Kidney epithelial cell (primary cell): ENCODE data around the gene ADAMTS15. TPM values are rescaled to one million over a fixed set of nuclear protein-coding genes. Genes with fewer than 3 reads are reported as not detected.

Source experiments
- DNase-seq: peaks from one replicate; pipeline ENCODE4 v3.0.0-alpha.2; 2010; ENCODE audit warnings: low read depth
- H3K27me3 ChIP-seq: 2 replicates; pipeline ENCODE4 v1.6.0; 2011; ENCODE audit warnings: low read length; ENCODE audit not compliant: control insufficient read depth, insufficient read depth
- H3K36me3 ChIP-seq: 2 replicates; pipeline ENCODE4 v1.5.1; 2011; ENCODE audit warnings: low read length; ENCODE audit not compliant: control insufficient read depth, insufficient read depth
- H3K4me3 ChIP-seq: 2 replicates; pipeline ENCODE4 v1.5.1; 2011; ENCODE audit warnings: low read depth, mild to moderate bottlenecking, control low read depth, low read length
- total RNA-seq: library from RNA; depleted of rRNA; stranded (reverse); fragments of >200 nt; gene quantifications from 2 replicates; pipeline ENCODE4 v1.2.3, GENCODE V29; 2015
- TF ChIP-seq, protein P1 (sequence below): IDR thresholded peaks from 2 replicates; pipeline ENCODE4 v1.5.1; 2011; ENCODE audit warnings: mild to moderate bottlenecking, moderate library complexity, low read length, control low read depth, inconsistent platforms; ENCODE audit not compliant: insufficient read depth, poor library complexity, severe bottlenecking

Gene ADAMTS15
- total RNA-seq, 1 donor from 2014 or later: 4.2 TPM

DNA sequence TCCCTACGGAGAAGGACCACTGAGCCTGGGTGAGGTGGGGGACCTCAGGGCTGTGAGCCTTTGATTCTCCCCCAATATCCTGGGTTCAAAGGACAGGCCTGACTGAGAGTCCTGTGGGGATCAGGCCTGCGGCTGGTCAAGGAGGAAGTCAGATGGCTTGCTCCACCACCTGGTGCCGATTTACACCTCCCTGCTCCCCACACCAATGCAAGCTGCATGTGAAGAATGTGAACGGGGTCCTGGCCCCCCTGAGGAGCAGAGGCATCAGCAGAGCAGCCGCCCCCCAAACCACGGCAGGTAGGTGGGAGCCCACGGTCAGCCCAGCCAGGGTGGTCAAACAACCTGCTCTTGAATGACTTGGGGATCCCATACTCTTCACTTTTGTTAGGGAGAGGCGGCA, 26.7 kb upstream of the ADAMTS15 start:
- Histone ChIP-seq H3K27me3 (peaks cover 60% of the 10 kb centered on the region), H3K36me3 (no peaks in the 10 kb centered on the region), H3K4me3 (no peak overlapping the region)
- TF ChIP-seq, protein P1, sequence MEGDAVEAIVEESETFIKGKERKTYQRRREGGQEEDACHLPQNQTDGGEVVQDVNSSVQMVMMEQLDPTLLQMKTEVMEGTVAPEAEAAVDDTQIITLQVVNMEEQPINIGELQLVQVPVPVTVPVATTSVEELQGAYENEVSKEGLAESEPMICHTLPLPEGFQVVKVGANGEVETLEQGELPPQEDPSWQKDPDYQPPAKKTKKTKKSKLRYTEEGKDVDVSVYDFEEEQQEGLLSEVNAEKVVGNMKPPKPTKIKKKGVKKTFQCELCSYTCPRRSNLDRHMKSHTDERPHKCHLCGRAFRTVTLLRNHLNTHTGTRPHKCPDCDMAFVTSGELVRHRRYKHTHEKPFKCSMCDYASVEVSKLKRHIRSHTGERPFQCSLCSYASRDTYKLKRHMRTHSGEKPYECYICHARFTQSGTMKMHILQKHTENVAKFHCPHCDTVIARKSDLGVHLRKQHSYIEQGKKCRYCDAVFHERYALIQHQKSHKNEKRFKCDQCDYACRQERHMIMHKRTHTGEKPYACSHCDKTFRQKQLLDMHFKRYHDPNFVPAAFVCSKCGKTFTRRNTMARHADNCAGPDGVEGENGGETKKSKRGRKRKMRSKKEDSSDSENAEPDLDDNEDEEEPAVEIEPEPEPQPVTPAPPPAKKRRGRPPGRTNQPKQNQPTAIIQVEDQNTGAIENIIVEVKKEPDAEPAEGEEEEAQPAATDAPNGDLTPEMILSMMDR: no peak
- DNase-seq: no peak

- H3K27me3 ChIP-seq: peaks cover 68% of the 10 kb centered on the region
- TF ChIP-seq, protein P1: no peak
- DNase-seq: no peak
- H3K36me3 ChIP-seq: no peaks in the 10 kb centered on the region
- H3K4me3 ChIP-seq: no peak overlapping the region
Observed at GRCh38 chr11:130422251-130422995, 26.0 kb upstream of the ADAMTS15 start.

- H3K27me3 ChIP-seq: peaks cover 72% of the 10 kb centered on the region
- H3K4me3 ChIP-seq: no peak overlapping the region
- H3K36me3 ChIP-seq: no peaks in the 10 kb centered on the region
- TF ChIP-seq, protein P1: no peak
- DNase-seq: no peak
Observed at GRCh38 chr11:130423541-130424142, 24.8 kb upstream of the ADAMTS15 start.

GRCh38 chr11:130424613-130425140, 23.8 kb upstream of the ADAMTS15 start:
- TF ChIP-seq, protein P1: no peak
- Histone ChIP-seq H3K4me3 (no peak overlapping the region), H3K27me3 (peaks cover 75% of the 10 kb centered on the region), H3K36me3 (no peaks in the 10 kb centered on the region)
- no peak for DNase-seq

DNA sequence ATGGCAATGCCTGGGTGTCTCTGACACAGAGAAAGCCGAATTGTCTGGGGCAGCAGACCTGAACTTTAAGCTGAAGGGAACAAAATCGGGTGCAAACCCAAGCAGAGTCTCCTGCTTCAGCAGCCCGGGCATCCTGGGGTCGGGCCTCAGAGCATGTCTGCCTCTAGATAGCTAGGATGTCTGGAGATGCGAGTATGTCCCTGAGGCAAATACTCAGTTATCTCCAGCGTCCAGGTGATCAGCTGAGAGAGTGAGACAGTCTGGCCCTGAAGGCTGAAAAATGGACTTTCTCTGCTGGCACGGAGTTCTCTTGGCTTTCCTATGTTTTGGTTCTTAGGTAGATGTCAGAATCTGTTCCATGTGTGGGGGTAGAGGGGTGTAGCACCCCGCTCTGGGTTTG, 23.3 kb upstream of the ADAMTS15 start:
- TF ChIP-seq, protein P1: no peak
- Histone ChIP-seq H3K36me3 (no peaks in the 10 kb centered on the region), H3K4me3 (no peak overlapping the region), H3K27me3 (peaks cover 77% of the 10 kb centered on the region)
- DNase-seq: no peak
